ENCODE measurements around the gene ANLN.

The ANLN gene

GRCh38 chr7:36408589-36408988 lies 18.9 kb downstream of the ANLN start:
- no peak for DNase-seq (ENCODE audit: low read depth)
- TF ChIP-seq, protein P1, sequence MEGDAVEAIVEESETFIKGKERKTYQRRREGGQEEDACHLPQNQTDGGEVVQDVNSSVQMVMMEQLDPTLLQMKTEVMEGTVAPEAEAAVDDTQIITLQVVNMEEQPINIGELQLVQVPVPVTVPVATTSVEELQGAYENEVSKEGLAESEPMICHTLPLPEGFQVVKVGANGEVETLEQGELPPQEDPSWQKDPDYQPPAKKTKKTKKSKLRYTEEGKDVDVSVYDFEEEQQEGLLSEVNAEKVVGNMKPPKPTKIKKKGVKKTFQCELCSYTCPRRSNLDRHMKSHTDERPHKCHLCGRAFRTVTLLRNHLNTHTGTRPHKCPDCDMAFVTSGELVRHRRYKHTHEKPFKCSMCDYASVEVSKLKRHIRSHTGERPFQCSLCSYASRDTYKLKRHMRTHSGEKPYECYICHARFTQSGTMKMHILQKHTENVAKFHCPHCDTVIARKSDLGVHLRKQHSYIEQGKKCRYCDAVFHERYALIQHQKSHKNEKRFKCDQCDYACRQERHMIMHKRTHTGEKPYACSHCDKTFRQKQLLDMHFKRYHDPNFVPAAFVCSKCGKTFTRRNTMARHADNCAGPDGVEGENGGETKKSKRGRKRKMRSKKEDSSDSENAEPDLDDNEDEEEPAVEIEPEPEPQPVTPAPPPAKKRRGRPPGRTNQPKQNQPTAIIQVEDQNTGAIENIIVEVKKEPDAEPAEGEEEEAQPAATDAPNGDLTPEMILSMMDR (IDR thresholded peaks at IDR 0.05; ENCODE audit: insufficient read depth, low read depth, low read length, missing control alignments) = no peak
- H3K4me3 ChIP-seq (ENCODE audit: low read depth, low read length) = no peak overlapping the region

DNA sequence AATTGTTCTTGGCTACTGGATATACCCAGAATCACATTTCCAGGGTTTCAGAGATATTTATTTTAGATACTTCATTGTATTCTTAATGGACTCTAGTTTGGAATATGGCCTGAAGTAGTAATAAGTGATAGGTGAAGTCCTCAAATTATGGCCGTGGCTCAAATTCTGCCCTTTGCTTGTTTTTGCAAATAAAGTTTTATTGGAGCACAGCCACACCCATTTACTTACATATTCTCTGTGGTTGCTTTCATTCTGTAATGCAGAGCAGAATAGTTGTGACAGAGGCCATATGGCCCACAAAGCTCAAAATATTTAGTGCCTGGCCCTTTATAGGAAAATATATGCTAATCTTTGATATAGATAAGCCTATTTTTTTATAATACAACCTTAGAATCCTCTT lies 19.5 kb downstream of the ANLN start:
- DNase-seq (ENCODE audit: low read depth) = no peak
- H3K4me3 ChIP-seq (ENCODE audit: low read depth, low read length) = no peak overlapping the region
- TF ChIP-seq, protein P1 (IDR thresholded peaks at IDR 0.05; ENCODE audit: insufficient read depth, low read depth, low read length, missing control alignments) = no peak

- TF ChIP-seq, protein P1 (IDR thresholded peaks at IDR 0.05; ENCODE audit: insufficient read depth, low read depth, low read length, missing control alignments) = no peak
- no peak for DNase-seq (ENCODE audit: low read depth)
- no peak overlapping the region for H3K4me3 ChIP-seq (ENCODE audit: low read depth, low read length)
Measured at GRCh38 chr7:36415144-36415543, 25.5 kb downstream of the ANLN start.

- DNase-seq (ENCODE audit: low read depth) = no peak
- TF ChIP-seq, protein P1 (IDR thresholded peaks at IDR 0.05; ENCODE audit: insufficient read depth, low read depth, low read length, missing control alignments) = no peak
- H3K4me3 ChIP-seq (ENCODE audit: low read depth, low read length) = no peak overlapping the region
Measured at GRCh38 chr7:36416251-36416650, 26.6 kb downstream of the ANLN start.

DNA sequence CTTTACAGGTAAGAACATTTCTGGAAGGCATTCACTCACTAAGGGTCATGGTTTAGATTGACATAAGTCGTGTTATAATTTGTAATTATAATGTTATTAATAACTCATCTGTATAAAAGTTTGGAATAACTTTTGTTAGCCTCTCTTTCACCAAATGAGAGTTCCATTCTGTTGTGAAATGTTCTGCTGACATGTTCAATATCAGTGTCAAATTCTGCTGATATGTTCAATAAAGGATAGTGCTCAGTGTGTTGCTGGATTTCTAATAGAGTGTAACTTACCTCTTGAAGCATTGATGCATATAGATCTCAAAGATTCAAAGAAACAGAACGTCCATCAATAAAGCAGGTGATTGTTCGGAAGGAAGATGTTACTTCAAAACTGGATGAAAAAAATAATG lies 30.6 kb downstream of the ANLN start:
- no peak overlapping the region for H3K4me3 ChIP-seq (ENCODE audit: low read depth, low read length)
- TF ChIP-seq, protein P1 (IDR thresholded peaks at IDR 0.05; ENCODE audit: insufficient read depth, low read depth, low read length, missing control alignments) = no peak
- no peak for DNase-seq (ENCODE audit: low read depth)

DNA sequence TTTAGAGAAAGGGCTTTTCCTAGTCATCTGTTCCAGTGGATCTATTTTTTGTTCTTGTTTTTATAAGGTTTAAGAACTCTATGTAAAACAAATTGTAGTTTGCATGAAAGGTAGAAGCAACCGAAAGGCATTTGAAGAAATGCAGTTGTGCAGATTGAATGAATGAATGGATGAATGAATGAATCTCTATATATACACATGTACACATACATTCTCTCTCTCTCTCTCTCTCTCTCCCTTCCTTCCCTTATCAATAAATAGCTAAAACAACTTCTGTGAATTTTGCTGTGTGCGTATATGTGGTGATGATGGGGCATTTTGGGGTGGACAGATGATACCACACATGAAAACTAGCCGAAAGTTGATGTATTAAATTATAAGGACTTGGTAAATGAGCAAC lies 32.4 kb downstream of the ANLN start:
- TF ChIP-seq, protein P1 (IDR thresholded peaks at IDR 0.05; ENCODE audit: insufficient read depth, low read depth, low read length, missing control alignments) = no peak
- no peak overlapping the region for H3K4me3 ChIP-seq (ENCODE audit: low read depth, low read length)
- no peak for DNase-seq (ENCODE audit: low read depth)

- TF ChIP-seq, protein P1 (IDR thresholded peaks at IDR 0.05; ENCODE audit: insufficient read depth, low read depth, low read length, missing control alignments) = no peak
Measured at GRCh38 chr7:36423633-36424032, 34.0 kb downstream of the ANLN start.

More at GRCh38 chr7:36423633-36424032, 34.0 kb downstream of the ANLN start:
- DNase-seq (ENCODE audit: low read depth) = no peak
- no peak overlapping the region for H3K4me3 ChIP-seq (ENCODE audit: low read depth, low read length)

Measured in GM12865 (cell line).